BJ (cell line): Measurements from ENCODE around the gene GPR146. TPM values are rescaled to one million over a fixed set of nuclear protein-coding genes. Genes with fewer than 3 reads are reported as not detected.

Experiments used
- CTCF ChIA-PET: fragments of 350-600 bp; formaldehyde crosslinking; extraction: SDS; loops from one replicate; lab custom pipeline; 2021; ENCODE audit warnings: antibody characterized with exemption, inconsistent platforms; lab: Yijun Ruan, JAX
- POLR2A ChIA-PET: fragments of 300-600 bp; sonication (Branson Sonifier 250); formaldehyde crosslinking; extraction: SDS; loops from one replicate; lab custom pipeline; 2021; ENCODE audit warnings: antibody characterized with exemption; lab: Charles Lee
- DNase-seq: peaks from one replicate; pipeline ENCODE4 v3.0.0-alpha.2; 2011; ENCODE audit warnings: low read depth
- H3K27me3 ChIP-seq: 2 replicates; pipeline ENCODE4 v1.6.0; 2011; ENCODE audit warnings: low read length; ENCODE audit not compliant: control insufficient read depth, insufficient read depth
- H3K36me3 ChIP-seq: 2 replicates; pipeline ENCODE4 v1.5.1; 2011; ENCODE audit warnings: low read length; ENCODE audit not compliant: control insufficient read depth, insufficient read depth
- H3K4me3 ChIP-seq: 2 replicates; pipeline ENCODE4 v1.5.1; 2011; ENCODE audit warnings: low read depth, mild to moderate bottlenecking, control low read depth, low read length
- polyA plus RNA-seq: library from polyadenylated mRNA; depleted of rRNA; stranded (reverse); fragments of >200 nt; gene quantifications from 2 replicates; pipeline ENCODE4 v1.2.3, GENCODE V29; 2011
- TF ChIP-seq, protein P1 (sequence below): IDR thresholded peaks from 2 replicates; pipeline ENCODE4 v1.5.1; 2011; ENCODE audit warnings: low read depth, mild to moderate bottlenecking, control low read depth, inconsistent platforms, low read length, moderate library complexity; ENCODE audit not compliant: insufficient read depth

Gene GPR146
- polyA plus RNA-seq, 1 experiment, result 4.5 TPM

DNA sequence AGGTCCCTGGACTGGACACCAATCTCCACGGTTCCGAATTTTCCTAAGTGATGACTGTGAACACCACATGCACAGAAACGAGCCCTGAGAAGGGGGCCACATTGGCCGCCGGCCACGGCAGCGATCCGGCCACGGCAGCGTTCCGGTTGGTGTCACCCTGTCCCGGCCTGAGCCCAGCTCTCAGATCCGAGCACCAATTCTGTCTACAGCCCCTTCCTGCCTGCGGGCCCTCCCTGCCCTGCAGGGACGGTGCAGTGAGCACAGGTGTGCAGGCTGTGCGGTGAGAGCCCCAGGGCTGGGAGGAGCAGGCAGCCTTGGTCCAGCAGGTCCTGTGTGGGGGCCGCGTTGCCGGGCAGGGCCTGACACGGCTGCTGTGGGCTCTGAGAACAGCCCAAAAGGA is 29.7 kb upstream of the GPR146 start:
- Histone ChIP-seq H3K27me3 (no peaks in the 10 kb centered on the region), H3K36me3 (peaks cover 4% of the 10 kb centered on the region), H3K4me3 (no peak overlapping the region)
- ChIA-PET POLR2A (no interaction called here), CTCF (interaction anchor here (1.3 to 1.5 kb wide), 2 partner anchors 22 to 51 kb away, joined by 4 read pairs; no protein-coding TSS in a partner anchor)
- TF ChIP-seq, protein P1, sequence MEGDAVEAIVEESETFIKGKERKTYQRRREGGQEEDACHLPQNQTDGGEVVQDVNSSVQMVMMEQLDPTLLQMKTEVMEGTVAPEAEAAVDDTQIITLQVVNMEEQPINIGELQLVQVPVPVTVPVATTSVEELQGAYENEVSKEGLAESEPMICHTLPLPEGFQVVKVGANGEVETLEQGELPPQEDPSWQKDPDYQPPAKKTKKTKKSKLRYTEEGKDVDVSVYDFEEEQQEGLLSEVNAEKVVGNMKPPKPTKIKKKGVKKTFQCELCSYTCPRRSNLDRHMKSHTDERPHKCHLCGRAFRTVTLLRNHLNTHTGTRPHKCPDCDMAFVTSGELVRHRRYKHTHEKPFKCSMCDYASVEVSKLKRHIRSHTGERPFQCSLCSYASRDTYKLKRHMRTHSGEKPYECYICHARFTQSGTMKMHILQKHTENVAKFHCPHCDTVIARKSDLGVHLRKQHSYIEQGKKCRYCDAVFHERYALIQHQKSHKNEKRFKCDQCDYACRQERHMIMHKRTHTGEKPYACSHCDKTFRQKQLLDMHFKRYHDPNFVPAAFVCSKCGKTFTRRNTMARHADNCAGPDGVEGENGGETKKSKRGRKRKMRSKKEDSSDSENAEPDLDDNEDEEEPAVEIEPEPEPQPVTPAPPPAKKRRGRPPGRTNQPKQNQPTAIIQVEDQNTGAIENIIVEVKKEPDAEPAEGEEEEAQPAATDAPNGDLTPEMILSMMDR, result no peak
- DNase-seq, result no peak

- no peak for DNase-seq
- H3K27me3 ChIP-seq, result no peaks in the 10 kb centered on the region
- TF ChIP-seq, protein P1, result no peak
- ChIA-PET CTCF (interaction anchor here (1.5 kb wide), 1 partner anchor 22 kb away, joined by 4 read pairs; no protein-coding TSS in a partner anchor), POLR2A (no interaction called here)
- H3K36me3 ChIP-seq, result peaks cover 3% of the 10 kb centered on the region
- no peak overlapping the region for H3K4me3 ChIP-seq
Observed at GRCh38 chr7:1015196-1016121, 28.9 kb upstream of the GPR146 start.

DNA sequence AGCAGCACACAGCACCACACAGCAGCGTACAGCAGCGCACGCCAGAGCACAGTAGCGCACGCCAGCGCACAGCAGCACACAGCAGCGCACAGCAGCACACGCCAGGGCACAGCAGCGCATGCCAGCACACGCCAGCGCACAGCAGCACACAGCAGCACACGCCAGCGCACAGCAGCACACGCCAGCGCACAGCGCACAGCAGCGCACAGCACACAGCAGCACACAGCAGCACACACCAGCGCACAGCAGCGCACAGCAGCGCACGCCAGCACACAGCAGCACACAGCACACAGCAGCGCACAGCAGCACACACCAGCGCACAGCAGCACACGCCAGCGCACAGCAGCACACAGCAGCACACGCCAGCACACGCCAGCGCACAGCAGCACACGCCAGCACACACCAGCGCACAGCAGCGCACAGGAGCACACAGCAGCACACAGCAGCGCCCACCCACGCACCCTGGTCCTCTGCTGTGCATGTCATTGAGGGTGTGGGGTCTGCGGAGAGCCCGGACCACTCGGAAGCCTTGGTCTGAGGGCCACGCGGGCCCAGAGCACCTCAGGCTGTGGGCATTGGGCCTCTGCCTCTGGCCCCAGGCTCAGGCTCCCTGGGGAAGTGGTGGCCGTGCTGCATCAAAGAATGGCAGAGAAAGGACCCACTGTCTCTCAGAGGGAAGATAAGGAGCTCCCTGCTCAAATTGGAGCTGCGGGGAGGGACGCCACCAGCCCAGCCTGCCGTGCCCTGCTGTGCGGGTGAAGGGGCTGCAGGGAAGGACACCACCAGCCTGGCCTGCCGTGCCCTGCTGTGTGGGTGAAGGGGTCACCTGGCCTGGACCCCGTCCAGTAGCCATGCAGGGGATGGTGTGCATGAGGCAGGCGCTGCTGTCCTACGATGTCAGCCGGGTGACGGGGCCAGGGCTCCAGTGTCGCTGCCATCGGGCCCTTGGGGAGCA is 27.5 kb upstream of the GPR146 start:
- Histone ChIP-seq H3K4me3 (no peak overlapping the region), H3K36me3 (peaks cover 3% of the 10 kb centered on the region), H3K27me3 (no peaks in the 10 kb centered on the region)
- POLR2A ChIA-PET, result no interaction called here
- TF ChIP-seq, protein P1, result no peak
- CTCF ChIA-PET, result interaction anchor here (5.0 kb wide), 1 partner anchor 24 kb away, joined by 20 read pairs; no protein-coding TSS in a partner anchor
- no peak for DNase-seq

GRCh38 chr7:1017586-1018333 is 26.6 kb upstream of the GPR146 start:
- Histone ChIP-seq H3K27me3 (no peaks in the 10 kb centered on the region), H3K36me3 (peaks cover 3% of the 10 kb centered on the region), H3K4me3 (no peak overlapping the region)
- DNase-seq, result no peak
- TF ChIP-seq, protein P1, result no peak
- ChIA-PET CTCF (interaction anchor here (0.9 to 5.0 kb wide), 3 partner anchors 25 to 158 kb away, joined by 3 to 20 read pairs (median 4); no protein-coding TSS in a partner anchor), POLR2A (no interaction called here)
